A673 (cell line): ENCODE results near the gene FOLH1. TPM values are rescaled to one million over a fixed set of nuclear protein-coding genes. Genes with fewer than 3 reads are reported as not detected.
"Not testable (repeated sequence)": the region's sequence is repeated elsewhere in the genome, so short reads cannot be mapped to it uniquely, and the experiment has no call there.

Source experiments
- Bru-seq: library from RNA; stranded (reverse); fragments of 400-500 nt; gene quantifications from one replicate; lab custom pipeline; 2021; lab: Mats Ljungman, UMichigan
- BruChase-seq, 2 experiments: library from RNA; stranded (reverse); fragments of 400-500 nt; gene quantifications; one replicate each; lab custom pipeline; 2021; lab: Mats Ljungman, UMichigan
- BruUV-seq: library from RNA; stranded (reverse); fragments of 400-500 nt; replicated peaks from 2 replicates; lab custom pipeline; 2021; lab: Mats Ljungman, UMichigan
- CTCF ChIA-PET: fragments of 300-600 bp; sonication (Branson Sonifier 250); formaldehyde crosslinking; loops from one replicate; lab custom pipeline; 2022; ENCODE audit warnings: antibody characterized with exemption; lab: Charles Lee
- POLR2A ChIA-PET: fragments of 300-600 bp; sonication (Branson Sonifier 250); formaldehyde crosslinking; loops from one replicate; lab custom pipeline; 2022; ENCODE audit warnings: antibody characterized with exemption; ENCODE audit not compliant: low non-redundant PET; lab: Charles Lee
- DNase-seq: peaks from one replicate; pipeline ENCODE4 v3.0.0-alpha.2; 2015; ENCODE audit warnings: low spot score
- H3K27ac ChIP-seq: fragments of 200-600 bp; sonication (generic); 2 replicates; pipeline ENCODE4 v1.5.1; 2016; ENCODE audit warnings: mixed run types, low read depth, mild to moderate bottlenecking, mixed read lengths, antibody characterized with exemption, low read length; ENCODE audit not compliant: poor library complexity, severe bottlenecking
- H3K27me3 ChIP-seq: fragments of 200-600 bp; sonication (generic); replicated peaks from 2 replicates; pipeline ENCODE4 v1.6.1; 2017; ENCODE audit warnings: mixed run types, low read depth, mild to moderate bottlenecking, mixed read lengths, antibody characterized with exemption, low read length; ENCODE audit not compliant: insufficient read depth, poor library complexity
- H3K36me3 ChIP-seq: fragments of 200-600 bp; sonication (generic); 2 replicates; pipeline ENCODE4 v1.6.1; 2016; ENCODE audit warnings: mixed run types, mild to moderate bottlenecking, mixed read lengths, antibody characterized with exemption, low read length; ENCODE audit not compliant: insufficient read depth, poor library complexity, severe bottlenecking
- H3K4me1 ChIP-seq: fragments of 200-600 bp; sonication (generic); 2 replicates; pipeline ENCODE4 v1.6.1; 2017; ENCODE audit warnings: mixed run types, mild to moderate bottlenecking, mixed read lengths, antibody characterized with exemption, low read length; ENCODE audit not compliant: insufficient read depth, poor library complexity, severe bottlenecking
- H3K4me3 ChIP-seq: fragments of 200-600 bp; sonication (generic); 2 replicates; pipeline ENCODE4 v1.5.1; 2016; ENCODE audit warnings: low read depth, mixed run types, mild to moderate bottlenecking, mixed read lengths, low read length; ENCODE audit not compliant: poor library complexity, severe bottlenecking
- H3K9me3 ChIP-seq: fragments of 200-600 bp; sonication (generic); 2 replicates; pipeline ENCODE4 v1.6.1; 2016; ENCODE audit warnings: mixed run types, low read depth, mild to moderate bottlenecking, mixed read lengths, antibody characterized with exemption, low read length; ENCODE audit not compliant: poor library complexity, severe bottlenecking
- EZH2 ChIP-seq: fragments of 200-600 bp; sonication (generic); IDR thresholded peaks from 2 replicates; pipeline ENCODE4 v1.6.1; 2017; ENCODE audit warnings: borderline replicate concordance, low read depth, mild to moderate bottlenecking, mixed read lengths, antibody characterized with exemption, low read length; ENCODE audit not compliant: poor library complexity, severe bottlenecking
- intact Hi-C: fragments of 100-400 bp; cut with micrococcal nuclease; formaldehyde crosslinking; loops from one replicate; pipeline ENCODE4 v1.10.0; 2022; ENCODE audit not compliant: unreplicated experiment
- long read RNA-seq: library from polyadenylated mRNA; stranded (forward); transcript quantifications from one replicate; pipeline ENCODE4 v2.0.0, GENCODE V29; 2022
- total RNA-seq: library from RNA; stranded (reverse); gene quantifications from 2 replicates; pipeline ENCODE4 v1.2.3, GENCODE V29; 2021
- TF ChIP-seq, protein P1 (sequence below): fragments of 300-800, 200-600 bp; sonication (generic); conservative IDR thresholded peaks from 2 replicates; pipeline ENCODE4 v1.5.1; 2017; ENCODE audit warnings: low read depth, mild to moderate bottlenecking, antibody characterized with exemption, low read length, moderate library complexity, mixed read lengths

Gene FOLH1
- total RNA-seq = 6.1 and 8.9 TPM in 2 replicates
- percentile 47 among the genes with signal in this experiment for Bru-seq, nascent RNA
- percentile 36 among the genes with signal in this experiment for BruChase-seq, experiment 1, labeled RNA remaining after a 2-hour chase
- BruChase-seq, experiment 2, labeled RNA remaining after a 6-hour chase = percentile 35 among the genes with signal in this experiment
- long read RNA-seq, partial matches to known transcripts = 1 of 5 reads
- long read RNA-seq, other reads (novel, unspliced or antisense) = 1 of 5 reads

- ChIA-PET CTCF (no interaction called here), POLR2A (interaction anchor here (0.6 kb wide), 1 partner anchor 1344 kb away, joined by 3 read pairs; no protein-coding TSS in a partner anchor)
- no peaks in the 10 kb centered on the region for H3K4me1 ChIP-seq
- TSS peak; percentile 46 for BruUV-seq
- H3K9me3 ChIP-seq = no peaks in the 10 kb centered on the region
- peak; percentile 87 for DNase-seq
- no peaks in the 10 kb centered on the region for H3K36me3 ChIP-seq
- H3K27ac ChIP-seq = peak within 1 kb of the TSS; percentile 66
- intact Hi-C loops = no loop called here
- no peak for TF ChIP-seq EZH2
- TF ChIP-seq, protein P1, sequence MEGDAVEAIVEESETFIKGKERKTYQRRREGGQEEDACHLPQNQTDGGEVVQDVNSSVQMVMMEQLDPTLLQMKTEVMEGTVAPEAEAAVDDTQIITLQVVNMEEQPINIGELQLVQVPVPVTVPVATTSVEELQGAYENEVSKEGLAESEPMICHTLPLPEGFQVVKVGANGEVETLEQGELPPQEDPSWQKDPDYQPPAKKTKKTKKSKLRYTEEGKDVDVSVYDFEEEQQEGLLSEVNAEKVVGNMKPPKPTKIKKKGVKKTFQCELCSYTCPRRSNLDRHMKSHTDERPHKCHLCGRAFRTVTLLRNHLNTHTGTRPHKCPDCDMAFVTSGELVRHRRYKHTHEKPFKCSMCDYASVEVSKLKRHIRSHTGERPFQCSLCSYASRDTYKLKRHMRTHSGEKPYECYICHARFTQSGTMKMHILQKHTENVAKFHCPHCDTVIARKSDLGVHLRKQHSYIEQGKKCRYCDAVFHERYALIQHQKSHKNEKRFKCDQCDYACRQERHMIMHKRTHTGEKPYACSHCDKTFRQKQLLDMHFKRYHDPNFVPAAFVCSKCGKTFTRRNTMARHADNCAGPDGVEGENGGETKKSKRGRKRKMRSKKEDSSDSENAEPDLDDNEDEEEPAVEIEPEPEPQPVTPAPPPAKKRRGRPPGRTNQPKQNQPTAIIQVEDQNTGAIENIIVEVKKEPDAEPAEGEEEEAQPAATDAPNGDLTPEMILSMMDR = peak; percentile 22
- peak within 1 kb of the TSS; percentile 56 for H3K4me3 ChIP-seq
- no peaks in the 10 kb centered on the region for H3K27me3 ChIP-seq
Measured at GRCh38 chr11:49208006-49208721, at the start of gene FOLH1. FOLH1 (minus strand) TSS chr11:49208602; CDS start chr11:49208409, 193 bp downstream.

GRCh38 chr11:49255148-49255547 is 46.7 kb upstream of the FOLH1 start:
- H3K4me3 ChIP-seq, DNase-seq, intact Hi-C loops, H3K4me1 ChIP-seq, POLR2A ChIA-PET, H3K9me3 ChIP-seq, H3K36me3 ChIP-seq, BruUV-seq, H3K27ac ChIP-seq, CTCF ChIA-PET, H3K27me3 ChIP-seq: not testable (repeated sequence)

DNA sequence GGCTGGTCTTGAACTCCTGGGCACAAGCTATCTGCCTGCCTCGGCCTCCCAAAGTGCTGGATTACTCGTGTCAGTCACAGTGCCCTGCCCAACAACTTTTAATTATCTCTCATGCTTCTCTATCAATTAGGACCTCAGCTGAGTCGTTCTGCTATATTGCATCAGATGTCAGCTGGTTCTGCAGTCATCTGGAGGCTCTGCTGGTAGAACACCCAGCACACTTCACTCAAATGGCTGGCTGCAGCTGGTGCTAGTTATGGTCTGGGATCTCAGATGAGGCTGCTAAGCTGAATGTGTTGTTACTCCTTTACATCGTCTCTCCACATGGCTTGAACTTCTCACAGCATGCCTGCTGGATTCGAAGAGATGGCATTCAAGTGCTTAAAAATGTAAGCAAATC is 42.8 kb upstream of the FOLH1 start:
- POLR2A ChIA-PET, H3K9me3 ChIP-seq: not testable (repeated sequence)

GRCh38 chr11:49250398-49251115 is 42.2 kb upstream of the FOLH1 start:
- intact Hi-C loops, BruUV-seq, H3K9me3 ChIP-seq: not testable (repeated sequence)

More for the DNA sequence above, 42.8 kb upstream of the FOLH1 start:
- BruUV-seq, H3K36me3 ChIP-seq, H3K27ac ChIP-seq, H3K4me1 ChIP-seq, intact Hi-C loops, H3K4me3 ChIP-seq, H3K27me3 ChIP-seq, CTCF ChIA-PET, DNase-seq: not testable (repeated sequence)

GRCh38 chr11:49249363-49249762 is 41.0 kb upstream of the FOLH1 start:
- H3K4me1 ChIP-seq, intact Hi-C loops, H3K27me3 ChIP-seq, DNase-seq, POLR2A ChIA-PET, CTCF ChIA-PET, BruUV-seq, H3K9me3 ChIP-seq, H3K27ac ChIP-seq, H3K4me3 ChIP-seq, H3K36me3 ChIP-seq: not testable (repeated sequence)

More at GRCh38 chr11:49250398-49251115, 42.2 kb upstream of the FOLH1 start:
- H3K4me1 ChIP-seq, H3K4me3 ChIP-seq, H3K27ac ChIP-seq, CTCF ChIA-PET, POLR2A ChIA-PET, DNase-seq, H3K27me3 ChIP-seq, H3K36me3 ChIP-seq: not testable (repeated sequence)

- POLR2A ChIA-PET, DNase-seq, H3K9me3 ChIP-seq, H3K4me3 ChIP-seq, H3K4me1 ChIP-seq, BruUV-seq, H3K27ac ChIP-seq, H3K27me3 ChIP-seq, intact Hi-C loops, H3K36me3 ChIP-seq, CTCF ChIA-PET: not testable (repeated sequence)
Measured at GRCh38 chr11:49233685-49234084, 25.3 kb upstream of the FOLH1 start.
